H7 (cell line): ENCODE results near the gene TRIM43. TPM values are rescaled to one million over a fixed set of nuclear protein-coding genes. Genes with fewer than 3 reads are reported as not detected.
"Not testable (repeated sequence)": the region's sequence is repeated elsewhere in the genome, so short reads cannot be mapped to it uniquely, and the experiment has no call there.

Experiments
- DNase-seq: peaks from one replicate; pipeline ENCODE4 v3.0.0; 2012
- H3K27me3 ChIP-seq: 2 replicates; pipeline ENCODE4 v1.6.0; 2011; ENCODE audit warnings: mild to moderate bottlenecking, low read length; ENCODE audit not compliant: control insufficient read depth, insufficient read depth
- H3K36me3 ChIP-seq: replicated peaks from 2 replicates; pipeline ENCODE4 v1.5.1; 2011; ENCODE audit warnings: low read length; ENCODE audit not compliant: control insufficient read depth, insufficient read depth
- H3K4me3 ChIP-seq: 2 replicates; pipeline ENCODE4 v1.5.1; 2011; ENCODE audit warnings: low read depth, mild to moderate bottlenecking, control low read depth, low read length, moderate library complexity; ENCODE audit not compliant: insufficient read depth
- total RNA-seq: library from RNA; depleted of rRNA; stranded (reverse); fragments of >200 nt; shearing (Covaris generic); gene quantifications from 2 replicates; pipeline ENCODE4 v1.2.3, GENCODE V29; 2014; rRNA removed

TRIM43 gene
- not detected in 2 replicates for total RNA-seq

DNA sequence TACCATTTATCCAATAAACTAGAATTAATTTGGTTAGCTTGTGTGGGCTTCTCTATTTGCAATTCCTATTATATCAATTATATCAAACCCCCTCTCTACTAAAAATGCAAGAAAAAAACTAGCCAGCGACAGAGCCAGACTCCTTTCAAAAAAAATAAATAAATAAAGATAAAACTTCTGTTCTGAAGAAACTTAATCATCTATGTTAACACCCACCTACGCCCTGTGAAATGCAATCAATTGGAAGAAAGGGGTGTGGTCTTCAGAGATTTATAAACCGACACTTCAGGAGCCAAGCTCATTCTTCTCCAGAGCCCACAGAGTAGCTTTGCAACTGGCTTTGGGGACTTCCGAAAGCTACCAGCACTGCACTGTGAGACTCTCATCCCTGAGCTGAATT is at the start of gene TRIM43:
Gene TRIM43, plus strand, starts transcription at position 301 of the 400 bp plus-strand sequence. CDS start 2,023 bp downstream, outside the sequence.
- H3K36me3 ChIP-seq, H3K4me3 ChIP-seq, DNase-seq, H3K27me3 ChIP-seq: not testable (repeated sequence)

DNA sequence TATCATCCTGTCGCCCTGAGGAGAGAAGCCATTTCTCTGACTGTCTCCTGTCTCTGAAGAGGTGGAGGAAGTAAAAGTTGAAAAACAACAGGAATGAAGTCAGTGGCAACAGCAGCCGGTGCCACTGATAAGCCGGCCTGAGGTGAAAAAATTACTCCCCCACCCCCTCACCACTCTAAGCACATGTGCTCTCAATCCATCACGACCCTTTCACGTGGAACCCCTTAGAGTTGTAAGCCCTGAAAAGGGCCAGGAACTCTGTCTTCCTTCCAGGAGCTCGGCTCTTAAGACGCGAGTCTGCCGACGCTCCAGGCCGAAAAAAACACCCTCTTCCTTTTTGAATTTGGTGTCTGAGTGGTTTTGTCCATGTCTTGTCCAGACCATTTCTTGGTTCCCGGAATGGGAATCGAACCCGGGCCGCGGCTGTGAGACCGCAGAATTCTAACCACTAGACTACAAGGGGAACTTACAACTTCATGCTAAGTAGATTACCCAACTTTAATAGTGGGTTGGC is 40.7 kb upstream of the TRIM43 start:
- H3K27me3 ChIP-seq = no peaks in the 10 kb centered on the region
- no peaks in the 10 kb centered on the region for H3K36me3 ChIP-seq
- H3K4me3 ChIP-seq = no peak overlapping the region
- no peak for DNase-seq

DNA sequence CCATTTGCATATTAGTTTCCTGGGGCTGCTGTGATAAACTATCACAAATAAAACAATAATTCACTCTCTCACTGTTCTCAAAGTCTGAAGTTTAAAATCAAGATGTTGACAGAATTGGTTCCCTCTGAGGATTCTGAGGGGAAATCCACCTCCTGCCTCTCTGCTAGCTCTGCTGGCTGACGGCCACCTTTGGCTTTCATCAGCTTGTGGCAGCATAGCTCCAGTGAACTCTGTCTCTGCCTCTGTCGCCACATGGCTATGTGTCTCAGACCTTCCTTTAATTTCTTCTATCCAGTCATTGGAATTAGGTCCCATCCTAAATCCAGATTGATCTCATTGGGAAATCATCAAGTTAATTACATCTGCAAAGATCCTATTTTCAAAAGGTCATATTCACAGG is 38.9 kb upstream of the TRIM43 start:
- Histone ChIP-seq H3K36me3 (no peaks in the 10 kb centered on the region), H3K27me3 (no peaks in the 10 kb centered on the region), H3K4me3 (no peak overlapping the region)
- DNase-seq = no peak

DNA sequence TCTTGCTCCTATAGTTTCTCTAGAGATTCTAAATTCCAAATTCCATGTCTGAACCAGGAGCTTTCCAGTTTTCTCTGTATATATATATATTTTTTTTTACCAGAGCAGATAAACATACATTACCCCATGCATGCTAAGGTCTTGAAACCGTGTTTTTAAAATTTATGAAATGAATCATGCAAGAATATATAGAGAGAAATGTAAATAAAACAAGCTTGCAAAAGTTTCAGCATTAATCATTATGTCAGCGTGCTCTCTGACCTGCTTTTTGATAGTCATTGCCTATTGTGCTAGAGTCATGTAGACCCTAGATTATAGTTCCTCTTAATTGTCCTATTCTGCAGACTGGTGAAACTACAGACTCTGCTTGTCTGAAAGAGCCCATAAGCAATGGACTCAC is 22.6 kb upstream of the TRIM43 start:
- H3K27me3 ChIP-seq = no peaks in the 10 kb centered on the region; the same call in 1 of the 2 replicates
- no peaks in the 10 kb centered on the region for H3K36me3 ChIP-seq
- DNase-seq = no peak
- no peak overlapping the region for H3K4me3 ChIP-seq

DNA sequence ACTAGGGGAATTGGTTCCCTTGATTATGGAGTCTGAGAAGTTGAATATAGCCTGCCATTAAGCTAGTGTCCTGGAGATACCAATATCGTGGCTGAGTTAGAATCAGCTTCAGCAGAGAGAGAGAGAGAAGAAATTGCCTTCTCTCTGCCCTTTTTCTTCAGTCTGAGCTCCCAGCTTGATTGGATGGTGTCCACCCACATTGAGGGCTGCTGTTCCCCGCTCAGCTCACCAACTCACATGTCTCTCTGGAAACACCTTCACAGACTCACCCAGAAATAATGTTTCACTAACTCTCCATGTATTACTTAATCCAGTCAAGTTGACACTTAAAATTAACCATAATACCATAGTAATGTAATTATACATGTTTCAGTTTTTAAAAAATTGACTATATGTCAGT is 17.9 kb upstream of the TRIM43 start:
- no peak for DNase-seq
- Histone ChIP-seq H3K36me3 (no peaks in the 10 kb centered on the region), H3K27me3 (no peaks in the 10 kb centered on the region; the same call in 1 of the 2 replicates), H3K4me3 (no peak overlapping the region)

DNA sequence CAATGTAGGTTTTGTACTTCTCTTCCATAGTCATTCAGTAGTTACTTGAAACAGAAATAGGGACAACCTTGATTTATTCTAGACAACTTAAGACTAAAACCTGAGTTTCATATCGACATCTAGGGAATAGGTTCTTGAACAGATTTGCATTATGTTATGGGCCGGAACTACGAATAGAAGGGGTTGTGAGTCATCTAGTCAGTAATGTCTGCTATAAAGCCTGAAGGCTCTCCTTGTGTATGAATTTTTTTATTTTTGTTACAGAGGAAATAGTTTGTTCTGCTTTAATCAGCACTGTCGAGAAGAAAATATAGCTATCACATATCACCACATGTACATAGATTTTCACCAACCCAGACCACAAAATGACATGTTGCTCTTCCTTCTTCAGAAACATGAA is 17.3 kb upstream of the TRIM43 start:
- Histone ChIP-seq H3K36me3 (no peaks in the 10 kb centered on the region), H3K27me3 (no peaks in the 10 kb centered on the region), H3K4me3 (no peak overlapping the region)
- DNase-seq = no peak

DNA sequence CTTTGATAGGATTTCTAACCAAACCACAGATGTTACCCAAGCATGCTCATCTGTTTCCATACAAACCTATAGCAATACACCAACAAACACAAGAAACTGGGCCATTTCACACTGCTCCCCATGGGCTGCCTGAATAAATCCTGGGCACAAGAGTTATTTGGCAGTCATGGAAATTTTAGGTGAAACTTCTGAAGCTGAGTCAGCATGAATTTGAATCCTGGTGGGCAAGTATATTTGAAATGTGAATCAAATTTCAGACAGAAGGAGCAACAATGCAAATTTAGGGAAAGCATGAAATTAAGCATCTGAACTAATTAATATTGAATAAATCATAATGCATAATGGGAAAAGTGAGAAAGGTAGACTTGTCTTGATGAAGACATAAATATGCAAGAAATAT is 15.9 kb upstream of the TRIM43 start:
- no peak overlapping the region for H3K4me3 ChIP-seq
- no peaks in the 10 kb centered on the region for H3K27me3 ChIP-seq
- H3K36me3 ChIP-seq = no peaks in the 10 kb centered on the region
- DNase-seq = no peak

DNA sequence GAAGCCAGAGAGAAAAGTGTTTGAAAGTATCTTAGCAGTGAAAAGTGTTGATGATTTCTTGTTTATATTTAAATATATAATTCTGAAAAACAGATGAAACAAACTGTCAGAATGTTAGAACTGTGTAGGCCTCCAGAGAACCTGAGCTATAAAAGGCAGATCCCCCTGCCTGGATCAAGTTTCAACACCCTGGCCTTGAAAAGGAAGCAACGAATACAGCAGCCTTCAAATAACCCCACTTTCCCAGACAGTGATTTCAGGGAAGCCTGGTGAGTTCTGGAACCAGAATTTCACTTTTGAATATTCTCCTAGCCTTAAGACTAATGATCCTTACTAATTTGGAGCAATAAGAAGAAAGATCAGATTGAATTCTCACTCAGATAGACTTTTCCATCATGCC is 13.3 kb upstream of the TRIM43 start:
- Histone ChIP-seq H3K27me3 (no peaks in the 10 kb centered on the region), H3K4me3 (no peak overlapping the region), H3K36me3 (no peaks in the 10 kb centered on the region)
- peak; percentile 5 for DNase-seq

DNA sequence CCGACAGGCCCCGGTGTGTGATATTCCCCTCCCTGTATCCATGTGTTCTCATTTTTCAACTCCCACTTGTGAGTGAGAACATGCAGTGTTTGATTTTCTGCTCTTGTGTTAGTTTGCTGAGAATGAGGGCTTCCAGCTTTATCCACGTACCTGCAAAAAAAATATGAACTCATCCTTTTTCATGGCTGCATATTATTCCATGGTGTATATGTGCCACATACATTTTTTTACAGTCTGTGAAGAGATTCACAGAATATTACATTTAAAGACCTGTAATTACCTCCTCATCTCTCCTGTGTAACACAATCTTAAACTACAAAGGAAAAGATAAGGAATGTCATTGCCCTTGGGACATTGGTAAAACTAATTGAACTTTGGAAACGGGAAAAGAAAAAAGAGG is 8.3 kb upstream of the TRIM43 start:
- not testable (repeated sequence) for H3K4me3 ChIP-seq, DNase-seq, H3K36me3 ChIP-seq, H3K27me3 ChIP-seq

DNA sequence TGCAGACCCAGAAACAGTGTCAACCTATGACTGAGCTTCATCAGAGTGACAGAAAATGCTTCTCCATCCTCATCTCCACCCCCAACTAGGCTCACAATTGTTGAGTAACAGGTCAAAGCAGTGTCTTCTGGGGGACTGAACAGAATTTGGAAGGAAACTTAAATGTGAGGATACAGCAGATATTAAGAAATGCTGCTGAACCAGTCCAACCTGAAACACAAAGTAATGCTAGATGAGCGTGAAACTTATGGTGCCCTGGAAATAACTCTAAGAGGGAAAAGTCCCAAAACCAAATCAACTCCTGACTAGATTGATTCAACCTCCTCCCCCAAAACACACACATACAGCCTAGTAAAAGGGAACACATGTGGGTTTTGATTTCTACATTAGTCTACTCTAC is 7.5 kb upstream of the TRIM43 start:
- not testable (repeated sequence) for H3K27me3 ChIP-seq, H3K36me3 ChIP-seq, DNase-seq, H3K4me3 ChIP-seq

DNA sequence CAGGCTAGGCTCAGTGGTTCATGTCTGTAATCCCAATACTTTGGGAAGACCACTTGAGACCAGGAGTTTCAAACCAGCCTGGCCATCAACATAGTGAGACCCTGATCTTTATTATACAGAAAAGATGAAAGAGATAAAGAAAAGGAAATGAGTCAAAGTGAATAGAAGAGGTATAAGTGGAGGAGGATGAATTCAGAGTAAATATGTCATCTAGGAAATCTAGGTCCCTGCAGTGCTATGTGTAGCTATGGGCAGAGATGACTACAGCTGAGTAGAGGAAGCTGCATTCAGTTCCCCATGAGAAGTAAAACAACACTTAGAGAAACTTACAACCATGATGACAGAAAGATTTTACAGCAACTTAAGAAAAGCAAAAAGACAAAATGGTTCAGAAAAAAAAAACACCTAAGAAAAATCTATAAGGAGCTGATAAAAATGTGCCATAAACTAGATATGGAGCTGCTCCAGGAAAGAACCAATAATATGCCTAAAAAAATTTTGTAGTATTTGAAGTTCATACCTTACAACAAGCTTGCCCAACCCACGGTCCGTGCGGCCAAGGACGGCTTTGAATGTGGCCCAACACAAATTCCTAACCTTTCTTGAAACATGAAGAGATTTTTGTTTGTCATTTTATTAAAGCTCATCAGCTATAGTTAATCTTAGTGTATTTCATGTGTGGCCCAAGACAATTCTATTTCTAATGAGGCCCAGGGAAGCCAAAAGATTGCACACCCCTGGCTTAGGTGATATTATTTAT is 1.8 kb upstream of the TRIM43 start:
- not testable (repeated sequence) for H3K27me3 ChIP-seq, H3K4me3 ChIP-seq, H3K36me3 ChIP-seq, DNase-seq

DNA sequence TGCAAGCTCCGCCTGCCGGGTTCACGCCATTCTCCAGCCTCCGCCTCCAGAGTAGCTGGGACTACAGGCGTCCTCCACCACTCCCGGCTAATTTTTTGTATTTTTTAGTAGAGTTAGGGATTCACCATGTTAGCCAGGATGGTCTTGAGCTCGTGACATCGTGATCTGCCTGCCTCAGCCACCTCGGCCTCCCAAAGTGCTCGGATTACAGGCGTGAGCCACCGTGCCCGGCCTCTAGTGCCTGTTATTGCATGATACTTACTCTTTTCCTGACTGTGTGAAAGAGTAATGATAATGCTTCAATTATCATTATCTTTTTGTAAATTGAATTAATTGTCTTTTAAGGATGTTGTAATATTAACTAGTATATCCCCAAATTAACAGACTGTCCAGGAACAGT is 1.2 kb downstream of the TRIM43 start:
- H3K36me3 ChIP-seq, H3K27me3 ChIP-seq, DNase-seq, H3K4me3 ChIP-seq: not testable (repeated sequence)

DNA sequence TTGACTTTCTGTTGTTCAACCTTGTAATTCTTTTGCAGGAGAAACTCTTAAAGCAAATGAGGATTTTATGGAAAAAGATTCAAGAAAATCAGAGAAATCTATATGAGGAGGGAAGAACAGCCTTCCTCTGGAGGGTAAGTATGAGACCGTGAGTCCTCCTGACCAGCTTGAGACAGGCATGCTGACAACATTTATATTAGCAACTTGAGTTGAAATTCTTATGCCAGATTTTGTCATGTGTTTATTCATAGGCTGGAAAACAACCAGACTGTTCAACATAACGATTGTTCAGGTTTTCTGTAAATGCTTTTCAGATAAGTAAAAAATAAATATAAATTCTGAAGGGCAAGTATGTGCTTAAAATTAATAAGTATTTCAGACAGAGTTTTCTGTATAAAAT is 3.2 kb downstream of the TRIM43 start:
- DNase-seq = not testable (repeated sequence)

DNA sequence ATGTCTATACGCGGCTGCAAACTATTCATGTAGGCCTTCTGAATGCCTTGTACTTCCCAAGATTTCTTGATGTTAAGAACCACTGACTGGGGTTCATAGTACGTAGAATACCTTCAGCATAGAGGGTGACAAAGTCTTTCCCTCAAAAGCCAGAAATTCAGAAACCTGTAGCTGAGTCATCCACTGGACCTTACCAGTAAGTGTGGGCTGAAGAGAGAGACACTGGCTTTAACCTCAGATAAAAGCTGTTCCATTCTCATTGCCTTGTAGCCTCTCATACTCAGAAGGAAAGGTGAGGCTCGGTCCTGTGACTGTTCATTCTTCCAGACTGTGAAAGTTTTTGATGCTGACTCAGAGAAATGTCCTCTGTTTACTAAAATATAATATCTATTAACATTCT is 9.5 kb downstream of the TRIM43 start:
- not testable (repeated sequence) for DNase-seq, H3K27me3 ChIP-seq, H3K36me3 ChIP-seq, H3K4me3 ChIP-seq

More for the DNA sequence above, 3.2 kb downstream of the TRIM43 start:
- not testable (repeated sequence) for H3K4me3 ChIP-seq, H3K27me3 ChIP-seq, H3K36me3 ChIP-seq

DNA sequence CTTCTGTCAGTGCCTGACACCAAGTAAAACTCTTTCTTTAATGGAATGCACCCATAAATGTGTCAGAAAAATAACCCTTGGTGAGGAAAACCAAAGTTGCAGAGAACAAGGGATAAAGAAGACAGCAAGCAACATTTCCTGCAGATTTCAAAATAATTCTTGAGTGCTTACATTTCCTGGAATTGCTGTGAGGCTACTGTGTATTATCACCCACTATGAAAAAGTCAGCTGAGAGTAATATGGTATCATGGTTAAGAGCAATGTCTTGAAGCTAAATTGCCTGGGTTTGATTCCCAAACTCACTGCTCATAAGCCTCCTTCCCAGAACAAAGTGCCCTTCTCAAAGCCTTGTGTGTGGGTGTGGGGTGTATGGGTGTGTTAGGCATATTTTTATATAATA is 10.3 kb downstream of the TRIM43 start:
- H3K36me3 ChIP-seq = not testable (repeated sequence)

More for the DNA sequence above, 10.3 kb downstream of the TRIM43 start:
- H3K4me3 ChIP-seq, H3K27me3 ChIP-seq, DNase-seq: not testable (repeated sequence)
